ENCODE data around the gene NHLRC3. TPM values are rescaled to one million over a fixed set of nuclear protein-coding genes. Genes with fewer than 3 reads are reported as not detected.

NHLRC3 gene
- total RNA-seq, 1 experiment from 2014 or later, result 11.3 TPM

GRCh38 chr13:39047560-39047959 lies 9.3 kb downstream of the NHLRC3 start:
- Mint-ChIP-seq H3K36me3 (ENCODE audit: insufficient read depth, unreplicated experiment) (peaks cover 11% of the 10 kb centered on the region), H3K27me3 (ENCODE audit: insufficient read depth, unreplicated experiment) (no peaks in the 10 kb centered on the region), H3K9me3 (ENCODE audit: unreplicated experiment) (no peaks in the 10 kb centered on the region), H3K4me3 (ENCODE audit: unreplicated experiment) (no peak overlapping the region), H3K4me1 (ENCODE audit: insufficient read depth, unreplicated experiment) (no peaks in the 10 kb centered on the region), H3K27ac (ENCODE audit: low read depth, unreplicated experiment) (no peak overlapping the region)
- intact Hi-C loops (cut with micrococcal nuclease), result no loop called here
- POLR2A ChIA-PET, result interaction anchor here (0.6 to 2.8 kb wide), 6 partner anchors 9 to 625 kb away, joined by 3 to 17 read pairs (median 3); partner anchors contain the start of genes NHLRC3 and PROSER1
- no peak for TF ChIP-seq CTCF (IDR thresholded peaks at IDR 0.05; ENCODE audit: unreplicated experiment)
- CTCF ChIA-PET, result interaction anchor here (1.0 to 2.1 kb wide), 6 partner anchors 9 to 630 kb away, joined by 3 to 8 read pairs (median 5); partner anchors contain the start of genes NHLRC3 and PROSER1
- BruUV-seq (replicated peaks), result no TSS peak
- no peak for DNase-seq (ENCODE audit: unreplicated experiment)

GRCh38 chr13:39048806-39049205 lies 10.6 kb downstream of the NHLRC3 start:
- Mint-ChIP-seq H3K9me3 (ENCODE audit: unreplicated experiment) (no peaks in the 10 kb centered on the region), H3K27ac (ENCODE audit: low read depth, unreplicated experiment) (peak overlapping the region; percentile 36), H3K4me3 (ENCODE audit: unreplicated experiment) (no peak overlapping the region), H3K27me3 (ENCODE audit: insufficient read depth, unreplicated experiment) (no peaks in the 10 kb centered on the region), H3K4me1 (ENCODE audit: insufficient read depth, unreplicated experiment) (no peaks in the 10 kb centered on the region), H3K36me3 (ENCODE audit: insufficient read depth, unreplicated experiment) (peaks cover 14% of the 10 kb centered on the region)
- no peak for TF ChIP-seq CTCF (IDR thresholded peaks at IDR 0.05; ENCODE audit: unreplicated experiment)
- no TSS peak for BruUV-seq (replicated peaks)
- intact Hi-C loops (cut with micrococcal nuclease), result no loop called here
- POLR2A ChIA-PET, result interaction anchor here (0.6 to 2.8 kb wide), 5 partner anchors 9 to 626 kb away, joined by 3 to 17 read pairs (median 4); partner anchors contain the start of genes NHLRC3 and PROSER1
- CTCF ChIA-PET, result interaction anchor here (0.6 to 1.7 kb wide), 6 partner anchors 10 to 629 kb away, joined by 3 to 8 read pairs (median 5); partner anchors contain the start of genes NHLRC3 and PROSER1
- DNase-seq (ENCODE audit: unreplicated experiment), result no peak

GRCh38 chr13:39049274-39049673 lies 11.0 kb downstream of the NHLRC3 start:
- no peaks in the 10 kb centered on the region for H3K27me3 Mint-ChIP-seq (ENCODE audit: insufficient read depth, unreplicated experiment)
- intact Hi-C loops (cut with micrococcal nuclease), result no loop called here
- no peaks in the 10 kb centered on the region for H3K4me1 Mint-ChIP-seq (ENCODE audit: insufficient read depth, unreplicated experiment)
- H3K9me3 Mint-ChIP-seq (ENCODE audit: unreplicated experiment), result no peaks in the 10 kb centered on the region
- DNase-seq (ENCODE audit: unreplicated experiment), result no peak
- peak overlapping the region; percentile 36 for H3K27ac Mint-ChIP-seq (ENCODE audit: low read depth, unreplicated experiment)
- H3K4me3 Mint-ChIP-seq (ENCODE audit: unreplicated experiment), result no peak overlapping the region
- TF ChIP-seq CTCF (IDR thresholded peaks at IDR 0.05; ENCODE audit: unreplicated experiment), result no peak
- peaks cover 10% of the 10 kb centered on the region for H3K36me3 Mint-ChIP-seq (ENCODE audit: insufficient read depth, unreplicated experiment)
- BruUV-seq (replicated peaks), result no TSS peak
- ChIA-PET CTCF (interaction anchor here (0.6 to 1.7 kb wide), 4 partner anchors 11 to 628 kb away, joined by 3 to 8 read pairs (median 6); partner anchors contain the start of genes NHLRC3 and PROSER1), POLR2A (interaction anchor here (0.7 to 2.8 kb wide), 4 partner anchors 9 to 25 kb away, joined by 3 to 17 read pairs (median 4); partner anchors contain the start of genes NHLRC3 and PROSER1)

GRCh38 chr13:39051157-39051556 lies 12.9 kb downstream of the NHLRC3 start:
- H3K4me1 Mint-ChIP-seq (ENCODE audit: insufficient read depth, unreplicated experiment), result no peaks in the 10 kb centered on the region
- peak; percentile 45 for DNase-seq (ENCODE audit: unreplicated experiment)
- TF ChIP-seq CTCF (IDR thresholded peaks at IDR 0.05; ENCODE audit: unreplicated experiment), result peak; percentile 51
- intact Hi-C loops (cut with micrococcal nuclease), result loop anchor here (1.0 to 2.0 kb wide), 3 partner anchors 212 to 625 kb away; no protein-coding TSS in a partner anchor
- no peak overlapping the region for H3K4me3 Mint-ChIP-seq (ENCODE audit: unreplicated experiment)
- peaks cover 7% of the 10 kb centered on the region for H3K36me3 Mint-ChIP-seq (ENCODE audit: insufficient read depth, unreplicated experiment)
- no peaks in the 10 kb centered on the region for H3K27me3 Mint-ChIP-seq (ENCODE audit: insufficient read depth, unreplicated experiment)
- no TSS peak for BruUV-seq (replicated peaks)
- no peak overlapping the region for H3K27ac Mint-ChIP-seq (ENCODE audit: low read depth, unreplicated experiment)
- POLR2A ChIA-PET, result interaction anchor here (1.2 kb wide), 1 partner anchor 562 kb away, joined by 3 read pairs; no protein-coding TSS in a partner anchor
- CTCF ChIA-PET, result interaction anchor here (0.7 to 2.5 kb wide), 8 partner anchors 14 to 565 kb away, joined by 3 to 23 read pairs (median 3); partner anchors contain the start of genes NHLRC3 and PROSER1
- H3K9me3 Mint-ChIP-seq (ENCODE audit: unreplicated experiment), result no peaks in the 10 kb centered on the region
